Duodenal mucosa (tissue), 2 donors: ENCODE measurements around the gene PTPN4.

Source experiments
- H3K27ac ChIP-seq: one replicate; pipeline ENCODE4 v1.7.0; 2013; ENCODE audit warnings: low read depth, low read length
- H3K27me3 ChIP-seq, 2 donors: one replicate each; pipeline ENCODE4 v1.7.0; 2013; ENCODE audit warnings: low read length in 2 of 2, control low read depth in 1 of 2; ENCODE audit not compliant: insufficient read depth in 2 of 2, control insufficient read depth in 1 of 2
- H3K36me3 ChIP-seq, 2 donors: one replicate each; pipeline ENCODE4 v1.7.0; 2013; ENCODE audit warnings: low read length in 2 of 2, control low read depth in 1 of 2; ENCODE audit not compliant: insufficient read depth in 2 of 2, control insufficient read depth in 1 of 2
- H3K4me1 ChIP-seq, 2 donors: one replicate each; pipeline ENCODE4 v1.7.0; 2013; ENCODE audit warnings: low read length in 2 of 2, control low read depth in 1 of 2; ENCODE audit not compliant: insufficient read depth in 2 of 2, control insufficient read depth in 1 of 2
- H3K4me3 ChIP-seq, 2 donors: one replicate each; pipeline ENCODE4 v1.7.0; 2013; ENCODE audit warnings: low read length in 2 of 2, low read depth in 1 of 2
- H3K9ac ChIP-seq, 2 donors: one replicate each; pipeline ENCODE4 v1.7.0; 2013; ENCODE audit warnings: low read length in 2 of 2, low read depth in 1 of 2
- H3K9me3 ChIP-seq, 2 donors: one replicate each; pipeline ENCODE4 v1.7.0; 2013; ENCODE audit warnings: low read length in 2 of 2, control low read depth in 1 of 2; ENCODE audit not compliant: control insufficient read depth in 1 of 2

PTPN4 gene

DNA sequence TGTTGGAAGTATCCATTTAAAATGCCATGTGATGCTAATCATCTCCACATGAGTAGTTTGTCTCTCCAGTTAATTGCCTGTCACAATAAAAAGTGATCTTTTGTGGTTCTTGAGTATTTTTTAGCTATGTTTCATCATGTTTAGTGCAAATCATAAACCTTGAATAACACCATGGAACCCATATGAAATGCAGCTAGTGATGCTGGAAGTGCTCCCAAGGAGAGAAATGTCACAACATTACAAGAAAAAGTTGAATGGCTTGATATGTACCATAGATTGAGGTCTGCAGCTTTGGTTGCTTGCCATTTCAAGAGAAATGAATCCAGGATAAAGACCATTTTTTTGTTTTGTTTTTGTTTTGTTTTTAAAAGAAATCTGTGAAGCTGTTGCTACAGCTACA lies 14.3 kb downstream of the PTPN4 start:
- no peak overlapping the region for H3K4me3 ChIP-seq
- no peak overlapping the region for H3K9ac ChIP-seq
- H3K9me3 ChIP-seq, result no peaks in the 10 kb centered on the region
- H3K27ac ChIP-seq, result no peak overlapping the region
- H3K36me3 ChIP-seq, result no peaks in the 10 kb centered on the region
- no peaks in the 10 kb centered on the region for H3K27me3 ChIP-seq
- peaks cover 0 to 10% of the 10 kb centered on the region in 2 donors for H3K4me1 ChIP-seq

DNA sequence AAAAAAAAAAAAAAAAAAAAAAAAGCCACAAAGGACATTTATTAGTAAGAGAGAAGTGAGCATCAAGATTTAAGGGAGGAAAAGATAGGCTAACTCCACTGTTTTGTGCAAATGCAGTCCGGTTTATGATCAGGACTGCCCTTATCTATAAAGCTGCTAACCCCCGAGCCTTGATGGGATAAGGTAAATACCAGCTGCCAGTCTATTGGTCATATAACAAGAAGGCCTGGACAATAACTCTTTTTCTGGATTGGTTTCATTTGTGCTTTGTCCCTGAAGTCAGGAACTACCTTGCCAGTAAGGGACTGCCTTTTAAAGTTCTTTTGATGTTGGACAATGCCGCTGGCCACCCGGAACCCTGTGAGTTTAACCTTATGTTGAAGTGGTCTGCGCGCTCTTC lies 15.4 kb downstream of the PTPN4 start:
- Histone ChIP-seq H3K4me1 (no peaks in the 10 kb centered on the region), H3K4me3 (no peak overlapping the region), H3K36me3 (no peaks in the 10 kb centered on the region), H3K9ac (no peak overlapping the region), H3K9me3 (no peaks in the 10 kb centered on the region), H3K27ac (no peak overlapping the region), H3K27me3 (no peaks in the 10 kb centered on the region)

DNA sequence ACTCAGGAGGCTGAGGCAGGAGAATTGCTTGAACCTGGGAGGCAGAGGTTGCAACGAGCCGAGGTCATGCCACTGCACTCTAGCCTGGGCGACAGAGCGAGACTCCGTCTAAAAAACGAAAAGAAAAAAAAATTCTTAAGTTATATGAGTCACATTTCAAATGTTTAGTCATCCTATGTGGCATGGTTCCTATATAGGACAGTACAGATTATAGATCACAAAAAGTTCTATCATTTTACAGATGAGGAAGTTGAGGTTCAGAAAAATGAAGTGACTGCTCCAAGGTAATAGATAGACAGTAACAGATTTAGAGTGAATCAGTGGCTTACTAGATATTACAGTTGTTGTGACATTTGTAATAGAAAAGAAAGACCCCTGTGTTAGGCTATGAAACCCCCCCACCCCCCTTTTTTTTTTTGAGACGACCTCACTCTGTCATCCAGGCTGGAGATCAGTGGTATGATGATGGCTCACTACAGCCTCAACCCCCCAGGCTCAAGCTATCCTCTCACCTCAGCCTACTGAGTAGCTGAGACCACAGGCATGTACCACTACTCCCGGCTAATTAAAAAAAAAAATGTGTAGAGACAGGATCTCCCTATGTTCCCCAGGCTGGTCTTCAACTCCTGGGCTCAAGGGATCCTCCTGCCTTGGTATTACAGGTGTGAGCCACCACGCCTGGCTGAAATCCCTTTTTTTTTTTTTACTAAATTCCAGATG lies 22.7 kb downstream of the PTPN4 start:
- no peak overlapping the region for H3K4me3 ChIP-seq
- H3K4me1 ChIP-seq, result no peaks in the 10 kb centered on the region
- H3K27me3 ChIP-seq, result no peaks in the 10 kb centered on the region
- no peaks in the 10 kb centered on the region for H3K9me3 ChIP-seq
- H3K27ac ChIP-seq, result no peak overlapping the region
- no peak overlapping the region for H3K9ac ChIP-seq
- no peaks in the 10 kb centered on the region for H3K36me3 ChIP-seq

DNA sequence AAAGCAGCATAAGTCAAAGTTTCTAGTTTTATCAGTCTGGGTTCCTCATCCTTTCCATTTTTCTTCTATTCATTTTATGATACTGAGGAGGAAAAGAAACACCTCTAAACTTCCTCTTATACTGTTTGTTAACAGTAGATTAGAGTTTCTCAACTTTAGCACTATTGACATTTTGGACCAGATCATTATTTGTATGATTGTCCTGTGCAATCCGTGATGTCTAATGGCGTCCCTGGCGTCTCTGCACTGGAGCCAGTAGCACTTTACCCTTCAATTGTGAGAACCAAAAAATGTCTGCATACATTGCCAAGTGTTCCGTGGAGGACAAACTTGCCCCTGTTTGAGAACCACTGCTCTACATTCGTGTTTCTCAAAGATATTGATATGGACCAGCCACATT lies 25.2 kb downstream of the PTPN4 start:
- H3K4me3 ChIP-seq, result no peak overlapping the region
- H3K27me3 ChIP-seq, result no peaks in the 10 kb centered on the region
- H3K9ac ChIP-seq, result no peak overlapping the region
- H3K9me3 ChIP-seq, result no peaks in the 10 kb centered on the region
- no peak overlapping the region for H3K27ac ChIP-seq
- no peaks in the 10 kb centered on the region for H3K4me1 ChIP-seq
- H3K36me3 ChIP-seq, result no peaks in the 10 kb centered on the region

- no peaks in the 10 kb centered on the region for H3K4me1 ChIP-seq
- H3K4me3 ChIP-seq, result no peak overlapping the region
- H3K9ac ChIP-seq, result no peak overlapping the region
- peaks cover 5% of the 10 kb centered on the region in 2 donors for H3K9me3 ChIP-seq
- H3K36me3 ChIP-seq, result no peaks in the 10 kb centered on the region
- H3K27me3 ChIP-seq, result no peaks in the 10 kb centered on the region
- H3K27ac ChIP-seq, result no peak overlapping the region
Measured at GRCh38 chr2:119786295-119786694, 26.6 kb downstream of the PTPN4 start.

GRCh38 chr2:119788752-119789151 lies 29.0 kb downstream of the PTPN4 start:
- H3K27me3 ChIP-seq, result no peaks in the 10 kb centered on the region
- peaks cover 16 to 18% of the 10 kb centered on the region in 2 donors for H3K9me3 ChIP-seq
- no peaks in the 10 kb centered on the region for H3K36me3 ChIP-seq
- H3K4me1 ChIP-seq, result no peaks in the 10 kb centered on the region
- H3K27ac ChIP-seq, result no peak overlapping the region
- no peak overlapping the region for H3K4me3 ChIP-seq
- no peak overlapping the region for H3K9ac ChIP-seq

DNA sequence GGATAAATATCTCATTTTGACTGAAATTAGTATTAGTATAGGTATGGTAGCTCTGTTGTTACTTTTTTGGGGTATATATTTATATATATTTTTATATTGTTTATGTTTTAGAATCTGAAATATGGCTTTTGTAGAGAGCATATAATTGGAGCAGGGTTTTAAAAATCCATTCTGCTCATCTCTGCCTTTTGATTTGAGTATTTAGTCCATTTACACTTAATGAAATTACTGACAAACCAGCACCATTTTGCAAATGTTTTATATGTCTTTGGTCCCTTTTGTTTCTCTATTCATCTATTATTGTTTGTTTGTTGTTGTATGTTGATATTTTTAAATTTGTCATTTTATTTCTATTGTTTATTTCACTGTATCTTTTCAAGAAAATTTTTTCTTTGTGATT lies 30.7 kb downstream of the PTPN4 start:
- no peak overlapping the region for H3K4me3 ChIP-seq

GRCh38 chr2:119792907-119793312 lies 33.2 kb downstream of the PTPN4 start:
- Histone ChIP-seq H3K9me3 (peaks cover 18 to 21% of the 10 kb centered on the region in 2 donors), H3K4me1 (no peaks in the 10 kb centered on the region), H3K36me3 (peaks cover 0 to 9% of the 10 kb centered on the region in 2 donors), H3K9ac (no peak overlapping the region), H3K4me3 (no peak overlapping the region), H3K27ac (no peak overlapping the region), H3K27me3 (no peaks in the 10 kb centered on the region)

More for the DNA sequence above, 30.7 kb downstream of the PTPN4 start:
- Histone ChIP-seq H3K36me3 (peaks cover 0 to 9% of the 10 kb centered on the region in 2 donors), H3K4me1 (no peaks in the 10 kb centered on the region), H3K9me3 (peaks cover 18 to 21% of the 10 kb centered on the region in 2 donors), H3K27me3 (no peaks in the 10 kb centered on the region), H3K27ac (no peak overlapping the region), H3K9ac (no peak overlapping the region)

GRCh38 chr2:119794237-119794636 lies 34.5 kb downstream of the PTPN4 start:
- Histone ChIP-seq H3K4me1 (no peaks in the 10 kb centered on the region), H3K9me3 (peaks cover 18 to 21% of the 10 kb centered on the region in 2 donors), H3K9ac (no peak overlapping the region), H3K27ac (no peak overlapping the region), H3K4me3 (no peak overlapping the region), H3K27me3 (no peaks in the 10 kb centered on the region), H3K36me3 (peaks cover 0 to 9% of the 10 kb centered on the region in 2 donors)

GRCh38 chr2:119795309-119796303 lies 35.9 kb downstream of the PTPN4 start:
- H3K9ac ChIP-seq, result no peak overlapping the region
- no peaks in the 10 kb centered on the region for H3K27me3 ChIP-seq
- H3K4me1 ChIP-seq, result no peaks in the 10 kb centered on the region
- H3K4me3 ChIP-seq, result no peak overlapping the region
- peaks cover 16 to 19% of the 10 kb centered on the region in 2 donors for H3K9me3 ChIP-seq
- no peak overlapping the region for H3K27ac ChIP-seq
- peaks cover 0 to 9% of the 10 kb centered on the region in 2 donors for H3K36me3 ChIP-seq
